Measurements from ENCODE around the gene RAD21L1. TPM values are rescaled to one million over a fixed set of nuclear protein-coding genes. Genes with fewer than 3 reads are reported as not detected.
A peak's percentile ranks its signal among the peaks of the same experiment; 100 is the strongest.

The RAD21L1 gene
- total RNA-seq, 5 donors from 2014 or later (not counting 1 experiment from before 2014, with no cell fraction given) = 0.73 to 1.6 (median 0.88) TPM; not detected in 2

- ATAC-seq (replicated peaks in 1 of 4) (no peak), DNase-seq (no peak)
- H3K4me3 Mint-ChIP-seq = no peak overlapping the region
- CTCF ChIA-PET = interaction anchor here in 1 of 2 donors (0.8 kb wide), 1 partner anchor 13 kb away, joined by 3 read pairs; no protein-coding TSS in a partner anchor
- H3K9me3 ChIP-seq = no peaks in the 10 kb centered on the region
- POLR2A ChIA-PET = no interaction called here
- no peak overlapping the region for H3K27ac Mint-ChIP-seq
- peaks cover 4 to 8% (median 6%) of the 10 kb centered on the region in 3 donors for H3K4me1 Mint-ChIP-seq
- H3K27me3 ChIP-seq (replicated peaks in 1 of 2; ENCODE audit: control insufficient read depth in 2 of 2, extremely low read depth in 1 of 2, insufficient read depth in 2 of 2, low read length in 1 of 2) = peaks cover 0 to 3% of the 10 kb centered on the region in 2 experiments
- H3K36me3 Mint-ChIP-seq = no peaks in the 10 kb centered on the region
- H3K4me3 ChIP-seq (ENCODE audit: control insufficient read depth in 1 of 2, extremely low read depth in 1 of 2, low read length in 1 of 2) = no peak overlapping the region
- no CpG with 5 or more reads among the region's 2 CpGs for WGBS (ENCODE audit: insufficient coverage)
- no peak overlapping the region for H3K27ac ChIP-seq (ENCODE audit: low read length)
- H3K9me3 Mint-ChIP-seq = peaks cover 0 to 12% (median 4%) of the 10 kb centered on the region in 3 donors
- H3K4me1 ChIP-seq (ENCODE audit: control insufficient read depth in 1 of 2, extremely low read depth in 1 of 2, insufficient read depth in 2 of 2, low read length in 2 of 2) = peaks cover 0 to 5% of the 10 kb centered on the region in 2 experiments
- no peaks in the 10 kb centered on the region for H3K36me3 ChIP-seq (ENCODE audit: control insufficient read depth in 2 of 2, extremely low read depth in 1 of 2, insufficient read depth in 1 of 2, low read length in 1 of 2)
- no peaks in the 10 kb centered on the region for H3K27me3 Mint-ChIP-seq
Observed at GRCh38 chr20:1196634-1197033, 29.2 kb upstream of the RAD21L1 start.

- ATAC-seq (replicated peaks in 1 of 4) (no peak), DNase-seq (no peak)
- H3K4me1 Mint-ChIP-seq = peaks cover 4 to 8% (median 6%) of the 10 kb centered on the region in 3 donors
- no peaks in the 10 kb centered on the region for H3K27me3 Mint-ChIP-seq
- H3K27ac Mint-ChIP-seq = no peak overlapping the region
- H3K4me3 Mint-ChIP-seq = no peak overlapping the region
- Histone ChIP-seq H3K9me3 (no peaks in the 10 kb centered on the region), H3K27me3 (replicated peaks in 1 of 2; ENCODE audit: control insufficient read depth in 2 of 2, extremely low read depth in 1 of 2, insufficient read depth in 2 of 2, low read length in 1 of 2) (peaks cover 0 to 3% of the 10 kb centered on the region in 2 experiments), H3K4me1 (ENCODE audit: control insufficient read depth in 1 of 2, extremely low read depth in 1 of 2, insufficient read depth in 2 of 2, low read length in 2 of 2) (peaks cover 0 to 5% of the 10 kb centered on the region in 2 experiments), H3K4me3 (ENCODE audit: control insufficient read depth in 1 of 2, extremely low read depth in 1 of 2, low read length in 1 of 2) (no peak overlapping the region), H3K27ac (ENCODE audit: low read length) (no peak overlapping the region), H3K36me3 (ENCODE audit: control insufficient read depth in 2 of 2, extremely low read depth in 1 of 2, insufficient read depth in 1 of 2, low read length in 1 of 2) (no peaks in the 10 kb centered on the region)
- peaks cover 0 to 12% (median 4%) of the 10 kb centered on the region in 3 donors for H3K9me3 Mint-ChIP-seq
- ChIA-PET POLR2A (no interaction called here), CTCF (no interaction called here)
- 100% methylated on average over 3 of the region's 7 CpGs for WGBS (ENCODE audit: insufficient coverage)
- H3K36me3 Mint-ChIP-seq = no peaks in the 10 kb centered on the region
Observed at GRCh38 chr20:1197801-1198200, 28.0 kb upstream of the RAD21L1 start.

- no peak overlapping the region for H3K27ac Mint-ChIP-seq
- Histone ChIP-seq H3K27me3 (replicated peaks in 1 of 2; ENCODE audit: control insufficient read depth in 2 of 2, extremely low read depth in 1 of 2, insufficient read depth in 2 of 2, low read length in 1 of 2) (peaks cover 0 to 7% of the 10 kb centered on the region in 2 experiments), H3K9me3 (no peaks in the 10 kb centered on the region), H3K4me3 (ENCODE audit: control insufficient read depth in 1 of 2, extremely low read depth in 1 of 2, low read length in 1 of 2) (no peak overlapping the region), H3K4me1 (ENCODE audit: control insufficient read depth in 1 of 2, extremely low read depth in 1 of 2, insufficient read depth in 2 of 2, low read length in 2 of 2) (peaks cover 0 to 5% of the 10 kb centered on the region in 2 experiments), H3K27ac (ENCODE audit: low read length) (no peak overlapping the region), H3K36me3 (ENCODE audit: control insufficient read depth in 2 of 2, extremely low read depth in 1 of 2, insufficient read depth in 1 of 2, low read length in 1 of 2) (no peaks in the 10 kb centered on the region)
- H3K4me1 Mint-ChIP-seq = peaks cover 4 to 8% (median 6%) of the 10 kb centered on the region in 3 donors
- ChIA-PET CTCF (no interaction called here), POLR2A (no interaction called here)
- H3K36me3 Mint-ChIP-seq = no peaks in the 10 kb centered on the region
- DNase-seq (no peak), ATAC-seq (replicated peaks in 1 of 4) (no peak)
- H3K27me3 Mint-ChIP-seq = no peaks in the 10 kb centered on the region
- H3K4me3 Mint-ChIP-seq = no peak overlapping the region
- 100% methylated on average over 5 of the region's 5 CpGs for WGBS (ENCODE audit: insufficient coverage)
- H3K9me3 Mint-ChIP-seq = peaks cover 0 to 12% (median 4%) of the 10 kb centered on the region in 3 donors
Observed at GRCh38 chr20:1198751-1199150, 27.1 kb upstream of the RAD21L1 start.

GRCh38 chr20:1199212-1199873 lies 26.5 kb upstream of the RAD21L1 start:
- Mint-ChIP-seq H3K27ac (no peak overlapping the region), H3K9me3 (peaks cover 0 to 12% (median 4%) of the 10 kb centered on the region in 3 donors), H3K36me3 (no peaks in the 10 kb centered on the region), H3K4me3 (no peak overlapping the region), H3K4me1 (peaks cover 4 to 8% (median 6%) of the 10 kb centered on the region in 3 donors), H3K27me3 (no peaks in the 10 kb centered on the region)
- Histone ChIP-seq H3K27ac (ENCODE audit: low read length) (no peak overlapping the region), H3K9me3 (no peaks in the 10 kb centered on the region), H3K36me3 (ENCODE audit: control insufficient read depth in 2 of 2, extremely low read depth in 1 of 2, insufficient read depth in 1 of 2, low read length in 1 of 2) (no peaks in the 10 kb centered on the region), H3K4me3 (ENCODE audit: control insufficient read depth in 1 of 2, extremely low read depth in 1 of 2, low read length in 1 of 2) (no peak overlapping the region), H3K27me3 (replicated peaks in 1 of 2; ENCODE audit: control insufficient read depth in 2 of 2, extremely low read depth in 1 of 2, insufficient read depth in 2 of 2, low read length in 1 of 2) (peaks cover 0 to 8% of the 10 kb centered on the region in 2 experiments), H3K4me1 (ENCODE audit: control insufficient read depth in 1 of 2, extremely low read depth in 1 of 2, insufficient read depth in 2 of 2, low read length in 2 of 2) (peaks cover 0 to 5% of the 10 kb centered on the region in 2 experiments)
- POLR2A ChIA-PET = no interaction called here
- no peak for DNase-seq
- 74% methylated on average over 6 of the region's 7 CpGs for WGBS (ENCODE audit: insufficient coverage)
- CTCF ChIA-PET = no interaction called here
- no peak for ATAC-seq (replicated peaks in 1 of 4)

- Mint-ChIP-seq H3K27me3 (no peaks in the 10 kb centered on the region), H3K4me1 (peaks cover 4 to 8% (median 6%) of the 10 kb centered on the region in 3 donors), H3K36me3 (no peaks in the 10 kb centered on the region), H3K27ac (no peak overlapping the region), H3K9me3 (peaks cover 0 to 12% (median 4%) of the 10 kb centered on the region in 3 donors), H3K4me3 (no peak overlapping the region)
- ChIA-PET CTCF (no interaction called here), POLR2A (no interaction called here)
- ATAC-seq (replicated peaks in 1 of 4) = peak in 2 of 4 experiments; percentile 47 to 50
- H3K36me3 ChIP-seq (ENCODE audit: control insufficient read depth in 2 of 2, extremely low read depth in 1 of 2, insufficient read depth in 1 of 2, low read length in 1 of 2) = no peaks in the 10 kb centered on the region
- no peak overlapping the region for H3K4me3 ChIP-seq (ENCODE audit: control insufficient read depth in 1 of 2, extremely low read depth in 1 of 2, low read length in 1 of 2)
- 100% methylated on average over 1 of the region's 1 CpG for WGBS (ENCODE audit: insufficient coverage)
- DNase-seq = no peak
- H3K27me3 ChIP-seq (replicated peaks in 1 of 2; ENCODE audit: control insufficient read depth in 2 of 2, extremely low read depth in 1 of 2, insufficient read depth in 2 of 2, low read length in 1 of 2) = peaks cover 0 to 8% of the 10 kb centered on the region in 2 experiments
- peaks cover 0 to 5% of the 10 kb centered on the region in 2 experiments for H3K4me1 ChIP-seq (ENCODE audit: control insufficient read depth in 1 of 2, extremely low read depth in 1 of 2, insufficient read depth in 2 of 2, low read length in 2 of 2)
- H3K9me3 ChIP-seq = no peaks in the 10 kb centered on the region
- no peak overlapping the region for H3K27ac ChIP-seq (ENCODE audit: low read length)
Observed at GRCh38 chr20:1199964-1200363, 25.9 kb upstream of the RAD21L1 start.

- Histone ChIP-seq H3K27ac (ENCODE audit: low read length) (no peak within 1 kb of the TSS), H3K9me3 (no peaks in the 10 kb centered on the region), H3K36me3 (ENCODE audit: control insufficient read depth in 2 of 2, extremely low read depth in 1 of 2, insufficient read depth in 1 of 2, low read length in 1 of 2) (no peaks in the 10 kb centered on the region), H3K4me3 (ENCODE audit: control insufficient read depth in 1 of 2, extremely low read depth in 1 of 2, low read length in 1 of 2) (no peak within 1 kb of the TSS), H3K27me3 (replicated peaks in 1 of 2; ENCODE audit: control insufficient read depth in 2 of 2, extremely low read depth in 1 of 2, insufficient read depth in 2 of 2, low read length in 1 of 2) (peaks cover 0 to 9% of the 10 kb centered on the region in 2 experiments), H3K4me1 (ENCODE audit: control insufficient read depth in 1 of 2, extremely low read depth in 1 of 2, insufficient read depth in 2 of 2, low read length in 2 of 2) (peaks cover 0 to 5% of the 10 kb centered on the region in 2 experiments)
- no peak within 1 kb of the TSS for H3K27ac Mint-ChIP-seq
- WGBS (ENCODE audit: insufficient coverage) = 60% methylated on average over 1 of the region's 5 CpGs
- no peak for ATAC-seq (replicated peaks in 1 of 4)
- H3K9me3 Mint-ChIP-seq = no peaks in the 10 kb centered on the region
- H3K4me3 Mint-ChIP-seq = no peak within 1 kb of the TSS
- peaks cover 4 to 8% (median 6%) of the 10 kb centered on the region in 3 donors for H3K4me1 Mint-ChIP-seq
- H3K36me3 Mint-ChIP-seq = no peaks in the 10 kb centered on the region
- no peaks in the 10 kb centered on the region for H3K27me3 Mint-ChIP-seq
- ChIA-PET CTCF (no interaction called here), POLR2A (no interaction called here)
- DNase-seq = no peak
Observed at GRCh38 chr20:1202762-1203504, 22.9 kb upstream of the RAD21L1 start, which contains the start of gene C20orf202. Gene C20orf202 (plus strand): TSS chr20:1203454. CDS start chr20:1203586, 132 bp downstream.
